GM10847 (cell line): Measurements from ENCODE around the gene TSC2.

Source experiments
- POLR2A ChIP-seq: IDR thresholded peaks from 2 replicates; pipeline ENCODE4 v1.6.1; 2011; ENCODE audit not compliant: insufficient read length; ENCODE audit errors: extremely low read depth

Gene TSC2

GRCh38 chr16:2061526-2061925, 13.7 kb downstream of the TSC2 start:
- TF ChIP-seq POLR2A: no peak

GRCh38 chr16:2062801-2063200, 15.0 kb downstream of the TSC2 start:
- no peak for TF ChIP-seq POLR2A

- no peak for TF ChIP-seq POLR2A
These were observed 16.1 kb downstream of the TSC2 start for GRCh38 chr16:2063861-2064260.

GRCh38 chr16:2064368-2064945, 16.7 kb downstream of the TSC2 start:
- no peak for TF ChIP-seq POLR2A

- TF ChIP-seq POLR2A: no peak
These were observed 18.4 kb downstream of the TSC2 start for GRCh38 chr16:2066139-2066538.

- no peak for TF ChIP-seq POLR2A
These were observed 23.0 kb downstream of the TSC2 start for GRCh38 chr16:2070576-2071453.

GRCh38 chr16:2071454-2072202, 23.8 kb downstream of the TSC2 start:
- no peak for TF ChIP-seq POLR2A

- no peak for TF ChIP-seq POLR2A
These were observed 25.1 kb downstream of the TSC2 start for GRCh38 chr16:2072926-2073325.

GRCh38 chr16:2074071-2074470, 26.3 kb downstream of the TSC2 start:
- TF ChIP-seq POLR2A: no peak

- no peak for TF ChIP-seq POLR2A
These were observed 27.8 kb downstream of the TSC2 start for GRCh38 chr16:2075631-2076030.

- TF ChIP-seq POLR2A: no peak
These were observed 28.5 kb downstream of the TSC2 start for GRCh38 chr16:2076072-2076865.

GRCh38 chr16:2077016-2077415, 29.2 kb downstream of the TSC2 start:
- no peak for TF ChIP-seq POLR2A

GRCh38 chr16:2077696-2078095, 29.9 kb downstream of the TSC2 start:
- no peak for TF ChIP-seq POLR2A

- TF ChIP-seq POLR2A: no peak
These were observed 30.3 kb downstream of the TSC2 start for GRCh38 chr16:2078096-2078495.

GRCh38 chr16:2078691-2079090, 30.9 kb downstream of the TSC2 start:
- no peak for TF ChIP-seq POLR2A

GRCh38 chr16:2079311-2079800, 31.6 kb downstream of the TSC2 start:
- TF ChIP-seq POLR2A: no peak

GRCh38 chr16:2079991-2080390, 32.2 kb downstream of the TSC2 start:
- no peak for TF ChIP-seq POLR2A
